GM19238 (cell line): ENCODE data around the gene TBC1D8.

Source experiments
- DNase-seq: peaks from one replicate; pipeline ENCODE4 v3.0.0; 2011; ENCODE audit warnings: low spot score; ENCODE audit not compliant: insufficient read length

TBC1D8 gene

GRCh38 chr2:101111917-101112771 lies 39.0 kb downstream of the TBC1D8 start:
- DNase-seq: no peak

DNA sequence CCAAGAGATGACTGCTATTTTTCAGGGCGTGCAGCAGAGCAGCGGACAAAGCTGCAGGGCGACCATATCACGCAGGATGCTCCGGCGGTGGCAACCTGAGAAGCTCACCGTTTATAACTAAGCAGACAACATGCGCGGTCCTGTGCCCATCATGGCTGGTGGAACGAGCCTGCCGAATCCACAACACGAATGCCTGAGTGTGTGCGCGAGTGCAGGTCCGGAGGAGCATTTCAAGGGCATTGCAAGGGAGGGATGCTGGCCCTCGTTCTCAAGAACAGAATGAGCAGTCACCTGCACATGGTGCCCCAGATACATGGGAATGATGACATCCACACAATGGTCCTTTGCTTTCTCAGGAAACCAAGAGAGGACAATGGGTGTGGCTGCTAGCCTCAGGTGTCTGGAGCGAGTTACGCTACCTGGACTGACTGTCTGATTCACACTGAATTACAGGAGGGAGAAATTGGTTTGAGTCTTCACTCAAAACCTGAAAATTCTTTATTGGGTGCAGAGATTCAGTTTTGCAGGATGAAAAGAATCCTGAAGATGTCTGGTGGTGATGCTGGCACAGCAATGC lies 39.8 kb downstream of the TBC1D8 start:
- no peak for DNase-seq

DNA sequence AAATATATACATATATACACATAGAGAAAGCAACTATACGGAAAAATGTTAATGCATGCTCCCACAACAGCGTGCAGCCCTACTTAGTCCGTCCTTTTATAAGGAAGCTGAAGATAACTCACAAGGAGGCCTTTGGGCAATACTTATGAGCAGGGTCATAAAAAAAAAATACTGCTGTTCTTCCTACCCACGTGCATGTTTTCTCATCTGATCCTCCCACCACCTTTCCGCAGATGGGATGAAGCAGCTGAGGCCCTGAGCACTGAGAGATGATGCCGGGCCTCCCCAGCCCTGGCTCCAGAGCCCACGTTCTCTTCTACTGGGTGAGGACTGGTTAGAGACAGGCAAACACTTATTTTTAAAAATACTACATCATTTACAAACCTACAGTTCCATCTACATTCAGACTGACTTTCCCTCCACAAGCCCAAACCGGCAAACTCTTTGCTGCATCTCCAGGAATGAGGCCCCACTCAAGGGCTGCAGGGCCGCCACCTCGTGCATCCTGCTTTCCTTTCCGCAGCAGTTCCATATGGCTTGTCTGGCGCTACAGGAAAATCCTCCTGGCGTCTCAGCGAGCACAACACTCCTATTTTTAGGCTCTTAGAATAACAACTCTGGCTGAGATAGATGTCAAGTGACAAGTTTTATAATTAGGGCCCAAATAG lies 41.6 kb downstream of the TBC1D8 start:
- no peak for DNase-seq

DNA sequence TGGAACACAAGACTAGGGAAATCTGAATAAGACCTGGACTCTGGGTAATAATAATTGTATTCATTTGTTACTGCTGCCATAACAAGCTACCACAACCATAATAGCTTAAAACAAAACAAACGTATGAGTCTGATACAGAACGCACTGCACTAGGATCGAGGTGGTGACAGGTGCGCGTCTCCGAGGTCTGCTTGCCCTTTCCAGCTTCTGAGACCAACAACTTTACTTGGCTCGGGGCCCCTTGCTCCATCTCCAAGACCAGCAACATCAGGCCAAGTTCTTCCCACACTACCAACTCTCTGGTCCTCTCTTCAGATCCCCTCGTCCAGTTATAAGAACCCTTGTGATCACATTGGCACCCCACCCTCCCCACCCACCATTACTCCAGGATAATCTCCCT lies 42.8 kb downstream of the TBC1D8 start:
- no peak for DNase-seq

- DNase-seq: no peak
Measured at GRCh38 chr2:101107241-101107640, 43.9 kb downstream of the TBC1D8 start.

GRCh38 chr2:101106453-101107181 lies 44.6 kb downstream of the TBC1D8 start:
- DNase-seq: no peak

DNA sequence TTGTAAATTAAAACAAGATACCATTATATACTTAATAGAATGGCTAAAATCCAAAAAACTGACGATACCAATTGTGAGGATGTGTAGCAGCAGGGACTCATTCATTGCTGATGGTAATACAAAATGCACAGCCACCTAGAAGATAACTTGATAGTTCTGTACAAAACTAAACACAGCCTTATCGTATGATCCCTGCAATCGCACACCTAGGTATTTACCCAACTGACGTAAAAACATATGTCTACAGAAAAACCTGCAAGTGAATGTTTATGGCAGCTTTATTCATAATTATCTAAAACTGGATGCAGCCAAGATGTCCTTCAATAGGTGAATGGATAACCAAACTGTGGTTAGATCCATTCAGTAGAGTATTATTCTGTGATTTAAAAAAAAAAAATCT lies 45.5 kb downstream of the TBC1D8 start:
- DNase-seq: no peak

DNA sequence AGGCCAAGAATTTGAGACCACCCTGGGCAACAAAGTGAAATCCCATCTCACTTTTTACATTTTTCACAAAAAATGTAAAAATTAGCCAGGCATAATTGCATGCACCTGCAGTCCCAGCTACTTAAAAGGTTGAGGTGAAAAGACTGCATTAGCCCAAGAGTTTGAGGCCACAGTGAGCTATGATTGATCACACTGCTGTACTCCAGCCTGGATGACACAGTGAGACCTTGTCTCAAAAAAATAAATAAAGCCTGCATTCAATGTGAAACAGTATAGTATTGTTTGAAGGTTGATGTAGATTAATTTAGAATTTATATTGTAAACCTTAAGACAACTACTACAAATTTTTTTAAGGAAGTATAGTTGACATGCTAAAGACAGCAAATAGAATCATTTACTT lies 53.5 kb downstream of the TBC1D8 start:
- DNase-seq: no peak

DNA sequence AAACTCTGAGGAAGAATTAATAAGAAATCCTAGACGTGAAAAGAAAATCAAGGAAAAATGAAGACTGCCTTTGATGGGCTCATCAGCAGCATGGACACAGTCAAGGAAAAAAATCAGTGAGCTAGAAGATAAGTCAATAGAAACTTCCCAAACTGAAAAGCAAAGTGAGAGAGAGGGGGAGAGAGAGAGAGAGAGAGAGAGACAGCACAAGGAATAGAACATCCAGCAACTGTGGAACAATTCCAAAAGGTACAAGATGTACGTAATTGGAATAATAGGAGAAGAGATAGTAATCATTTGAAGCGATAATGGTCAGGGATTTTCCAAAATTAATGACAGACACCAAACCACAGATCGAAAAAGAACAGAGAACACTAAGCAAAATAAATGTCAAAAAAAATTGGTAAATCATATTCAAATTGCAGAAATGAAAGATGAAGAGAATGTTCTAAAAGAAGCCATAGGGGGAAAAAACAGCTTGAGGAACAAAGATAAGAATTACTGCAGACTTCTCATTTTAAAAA lies 54.5 kb downstream of the TBC1D8 start:
- DNase-seq: no peak

DNA sequence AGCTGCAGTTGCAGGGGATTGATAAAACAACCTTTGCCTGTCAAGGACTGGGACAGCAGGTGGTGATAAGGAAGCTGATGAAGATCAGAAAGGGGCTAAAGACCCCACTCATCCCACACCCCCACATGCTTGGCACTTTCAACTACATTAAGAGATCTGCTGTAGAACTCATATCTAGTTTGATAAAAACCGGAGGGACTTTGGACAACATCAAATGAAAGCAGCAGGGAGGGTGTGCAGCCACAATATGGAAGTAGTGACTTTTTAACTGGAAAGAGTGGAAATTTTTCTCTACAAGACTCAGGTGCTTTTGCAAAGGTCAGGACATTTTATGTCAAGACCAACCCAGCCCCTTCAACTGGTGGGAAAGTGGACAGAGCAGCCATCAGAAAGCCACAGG lies 56.8 kb downstream of the TBC1D8 start:
- no peak for DNase-seq

GRCh38 chr2:101089942-101090799 lies 61.0 kb downstream of the TBC1D8 start:
- DNase-seq: no peak

DNA sequence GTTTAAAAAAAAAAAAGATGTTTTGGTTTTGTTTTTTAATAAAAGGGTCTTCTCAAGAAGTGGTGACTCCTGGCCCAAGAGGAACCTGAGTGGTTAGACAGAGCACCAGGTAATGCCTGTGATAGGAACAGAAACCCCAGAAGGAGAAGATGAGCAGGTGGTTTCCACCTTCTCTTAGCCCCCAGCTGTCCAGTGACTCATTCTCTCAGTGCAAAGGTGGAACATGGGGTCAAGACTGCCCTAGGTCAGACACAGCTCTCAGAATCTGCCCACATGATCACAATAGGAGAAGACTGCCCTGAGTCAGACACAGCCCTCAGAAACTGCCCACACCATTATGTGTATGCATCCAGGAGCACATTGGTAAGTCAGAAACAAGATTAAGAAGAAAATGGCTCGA lies 61.8 kb downstream of the TBC1D8 start:
- peak; percentile 25 for DNase-seq

GRCh38 chr2:101087638-101088037 lies 63.5 kb downstream of the TBC1D8 start:
- DNase-seq: no peak

GRCh38 chr2:101083613-101084012 lies 67.6 kb downstream of the TBC1D8 start:
- no peak for DNase-seq

DNA sequence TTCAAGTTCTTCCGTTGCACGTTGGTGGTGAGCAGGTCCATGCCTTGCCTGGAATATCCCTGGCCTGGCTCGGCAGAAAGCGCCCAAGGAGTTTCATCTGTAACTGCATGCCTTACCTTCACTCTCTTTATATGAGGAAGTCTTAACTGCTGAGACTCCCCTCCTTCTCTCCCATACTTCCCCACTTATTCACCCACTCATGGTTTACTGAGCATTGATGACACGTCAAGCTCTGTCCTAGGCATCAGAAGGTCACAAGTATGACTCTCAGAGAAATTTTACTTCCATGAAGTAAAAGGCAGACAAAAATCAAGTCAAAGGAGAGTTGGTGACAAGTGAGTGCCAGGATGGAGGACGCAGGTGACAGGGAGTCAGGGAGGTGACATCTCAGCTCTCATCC lies 68.2 kb downstream of the TBC1D8 start:
- DNase-seq: no peak

- DNase-seq: no peak
Measured at GRCh38 chr2:101081375-101081907, 69.7 kb downstream of the TBC1D8 start.

DNA sequence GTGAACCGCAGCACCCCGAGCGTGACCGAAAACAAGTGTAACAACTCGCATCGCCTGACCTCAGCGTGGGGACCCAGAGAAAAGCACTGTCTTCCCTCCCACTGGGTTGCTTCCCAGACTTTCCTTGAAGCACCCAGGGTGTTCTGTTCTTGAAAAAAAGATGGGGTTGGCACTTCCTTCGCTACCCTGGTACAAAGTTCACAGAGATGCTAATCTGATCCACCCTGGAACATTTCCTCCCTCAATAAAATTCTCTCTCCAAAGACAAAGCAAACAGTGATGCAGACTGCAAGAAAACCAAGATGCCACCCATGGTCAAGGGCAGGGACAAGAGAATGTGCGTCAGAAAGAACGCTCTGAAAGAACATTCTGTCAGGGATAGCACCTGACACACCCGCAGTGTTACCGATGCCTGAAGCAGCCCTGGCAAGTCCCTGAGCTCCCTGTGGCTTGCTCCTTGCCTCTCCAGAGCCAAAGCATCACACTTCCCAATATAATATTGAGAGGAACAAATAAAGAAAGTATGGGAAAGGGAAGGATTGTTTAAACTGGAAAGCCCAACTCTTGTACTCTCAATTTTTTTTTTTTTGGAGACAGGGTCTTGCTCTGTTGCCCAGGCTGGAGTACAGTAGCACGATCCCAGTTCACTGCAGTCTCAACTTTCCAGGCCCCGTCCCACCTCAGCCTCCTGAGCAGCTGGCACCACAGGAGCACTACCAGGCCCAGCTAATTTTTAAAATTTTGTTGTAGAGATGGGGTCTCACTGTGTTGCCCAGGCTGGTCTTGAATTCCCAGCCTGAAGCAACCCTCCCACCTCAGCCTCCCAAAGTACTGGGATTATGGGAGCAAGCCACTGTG lies 70.7 kb downstream of the TBC1D8 start:
- no peak for DNase-seq

- no peak for DNase-seq
Measured at GRCh38 chr2:101076581-101076980, 74.6 kb downstream of the TBC1D8 start.

- DNase-seq: no peak
Measured at GRCh38 chr2:101064868-101065549, 86.2 kb downstream of the TBC1D8 start.
